Measurements from ENCODE around the gene MSGN1. TPM values are rescaled to one million over a fixed set of nuclear protein-coding genes. Genes with fewer than 3 reads are reported as not detected.

The MSGN1 gene
- total RNA-seq, 2 experiments from 2014 or later = not detected

- POLR2A ChIA-PET = interaction anchor here (0.6 to 2.8 kb wide), 11 partner anchors 7 to 131 kb away, joined by 3 to 12 read pairs (median 4); no protein-coding TSS in a partner anchor
- peak overlapping the region; percentile 53 for H3K27ac ChIP-seq (ENCODE audit: low read depth, low read length, poor library complexity, severe bottlenecking)
- no peaks in the 10 kb centered on the region for H4K20me1 ChIP-seq (ENCODE audit: insufficient read depth, low read length)
- CTCF ChIA-PET (ENCODE audit: unreplicated experiment) = no interaction called here
- DNase-seq (ENCODE audit: low spot score) = peak; percentile 28
- H3K9me3 ChIP-seq (ENCODE audit: low read length) = no peaks in the 10 kb centered on the region
- H3K36me3 ChIP-seq (ENCODE audit: insufficient read depth, low read length) = no peaks in the 10 kb centered on the region
- peak overlapping the region; percentile 50 for H3K4me3 ChIP-seq (ENCODE audit: low read depth, low read length, poor library complexity, severe bottlenecking)
- BruUV-seq (replicated peaks) = no TSS peak
- no peaks in the 10 kb centered on the region for H3K9me2 ChIP-seq (ENCODE audit: insufficient read depth, low read length)
- H3K4me1 ChIP-seq (ENCODE audit: insufficient read depth, low read length, poor library complexity, severe bottlenecking) = peaks cover 39% of the 10 kb centered on the region
- TF ChIP-seq CTCF (conservative IDR thresholded peaks at IDR 0.05; ENCODE audit: low read length) = no peak
- no peak for TF ChIP-seq EZH2phosphoT487 (IDR thresholded peaks at IDR 0.05; ENCODE audit: borderline replicate concordance, low read depth, low read length)
- H3K4me2 ChIP-seq (ENCODE audit: low read length) = peak overlapping the region; percentile 69
- H3K79me2 ChIP-seq (ENCODE audit: insufficient read depth, low read depth, low read length) = no peaks in the 10 kb centered on the region
- intact Hi-C loops (cut with micrococcal nuclease; ENCODE audit: unreplicated experiment) = no loop called here
- H2AFZ ChIP-seq (ENCODE audit: low read length) = peak overlapping the region; percentile 69; the same call in 1 of the 2 replicates
These were observed 3.1 kb upstream of the MSGN1 start for GRCh38 chr2:17813010-17813741.

GRCh38 chr2:17813742-17814473 is 2.4 kb upstream of the MSGN1 start:
- Histone ChIP-seq H3K9me2 (ENCODE audit: insufficient read depth, low read length) (no peaks in the 10 kb centered on the region), H3K36me3 (ENCODE audit: insufficient read depth, low read length) (no peaks in the 10 kb centered on the region), H2AFZ (ENCODE audit: low read length) (peak overlapping the region; percentile 69; the same call in 1 of the 2 replicates), H3K4me3 (ENCODE audit: low read depth, low read length, poor library complexity, severe bottlenecking) (peak overlapping the region; percentile 50), H3K79me2 (ENCODE audit: insufficient read depth, low read depth, low read length) (no peaks in the 10 kb centered on the region), H3K9me3 (ENCODE audit: low read length) (no peaks in the 10 kb centered on the region), H3K27ac (ENCODE audit: low read depth, low read length, poor library complexity, severe bottlenecking) (peak overlapping the region; percentile 53), H4K20me1 (ENCODE audit: insufficient read depth, low read length) (no peaks in the 10 kb centered on the region), H3K4me1 (ENCODE audit: insufficient read depth, low read length, poor library complexity, severe bottlenecking) (peaks cover 39% of the 10 kb centered on the region), H3K4me2 (ENCODE audit: low read length) (peak overlapping the region; percentile 69)
- no TSS peak for BruUV-seq (replicated peaks)
- intact Hi-C loops (cut with micrococcal nuclease; ENCODE audit: unreplicated experiment) = no loop called here
- POLR2A ChIA-PET = interaction anchor here (0.6 to 2.8 kb wide), 9 partner anchors 8 to 130 kb away, joined by 3 to 12 read pairs (median 4); no protein-coding TSS in a partner anchor
- peak; percentile 84 for DNase-seq (ENCODE audit: low spot score)
- TF ChIP-seq CTCF (conservative IDR thresholded peaks at IDR 0.05; ENCODE audit: low read length) (no peak), EZH2phosphoT487 (IDR thresholded peaks at IDR 0.05; ENCODE audit: borderline replicate concordance, low read depth, low read length) (no peak)
- CTCF ChIA-PET (ENCODE audit: unreplicated experiment) = no interaction called here

Data from OCI-LY7 (cell line).